ENCODE measurements around the gene SHROOM3. TPM values are rescaled to one million over a fixed set of nuclear protein-coding genes. Genes with fewer than 3 reads are reported as not detected.

SHROOM3 gene
- total RNA-seq, 4 donors from 2014 or later: 44.4 to 101 (median 88.5) TPM

GRCh38 chr4:76596713-76597112 is 161.7 kb downstream of the SHROOM3 start:
- Histone ChIP-seq H3K9me3 (no peaks in the 10 kb centered on the region), H3K4me3 (no peak overlapping the region), H3K4me1 (peaks cover 6 to 8% (median 8%) of the 10 kb centered on the region in 4 donors), H3K36me3 (no peaks in the 10 kb centered on the region), H3K27me3 (no peaks in the 10 kb centered on the region), H3K27ac (replicated peaks in 1 of 4) (no peak overlapping the region)
- no peak for TF ChIP-seq EP300 (IDR thresholded peaks at IDR 0.05)
- intact Hi-C loops (cut with DNase I): no loop called here
- DNase-seq (ENCODE audit: extremely low spot score): no peak
- 80% methylated on average over 5 of the region's 5 CpGs for WGBS

GRCh38 chr4:76597423-76597979 is 162.5 kb downstream of the SHROOM3 start:
- H3K4me1 ChIP-seq: peaks cover 9 to 15% (median 14%) of the 10 kb centered on the region in 4 donors
- H3K4me3 ChIP-seq: no peak overlapping the region
- 59% methylated on average over 5 of the region's 5 CpGs for WGBS
- DNase-seq (ENCODE audit: extremely low spot score): no peak
- no peaks in the 10 kb centered on the region for H3K27me3 ChIP-seq
- H3K27ac ChIP-seq (replicated peaks in 1 of 4): no peak overlapping the region
- intact Hi-C loops (cut with DNase I): no loop called here
- H3K9me3 ChIP-seq: no peaks in the 10 kb centered on the region
- TF ChIP-seq POLR2AphosphoS5 (IDR thresholded peaks at IDR 0.05): no peak
- TF ChIP-seq CTCF (IDR thresholded peaks at IDR 0.05): no peak
- TF ChIP-seq EP300 (IDR thresholded peaks at IDR 0.05): no peak
- no peak for TF ChIP-seq POLR2A (IDR thresholded peaks at IDR 0.05; ENCODE audit: low read depth)
- H3K36me3 ChIP-seq: no peaks in the 10 kb centered on the region

- intact Hi-C loops (cut with DNase I): no loop called here
Measured at GRCh38 chr4:76600447-76600846, 165.4 kb downstream of the SHROOM3 start.

GRCh38 chr4:76601791-76602190 is 166.8 kb downstream of the SHROOM3 start:
- Histone ChIP-seq H3K27me3 (no peaks in the 10 kb centered on the region), H3K9me3 (no peaks in the 10 kb centered on the region), H3K4me3 (no peak overlapping the region), H3K4me1 (peaks cover 11 to 30% (median 23%) of the 10 kb centered on the region in 4 donors), H3K36me3 (no peaks in the 10 kb centered on the region), H3K27ac (replicated peaks in 1 of 4) (peak overlapping the region; percentile 10 to 58 (median 50))
- peak; percentile 88 for DNase-seq (ENCODE audit: extremely low spot score)
- no peak for TF ChIP-seq POLR2A (IDR thresholded peaks at IDR 0.05; ENCODE audit: low read depth)
- TF ChIP-seq POLR2AphosphoS5 (IDR thresholded peaks at IDR 0.05): peak in 1 of 2 donors; percentile 25
- TF ChIP-seq CTCF (IDR thresholded peaks at IDR 0.05): no peak
- no peak for TF ChIP-seq EP300 (IDR thresholded peaks at IDR 0.05)
- intact Hi-C loops (cut with DNase I): no loop called here
- WGBS: 55% methylated on average over 4 of the region's 4 CpGs

More at GRCh38 chr4:76600447-76600846, 165.4 kb downstream of the SHROOM3 start:
- Histone ChIP-seq H3K4me3 (no peak overlapping the region), H3K27me3 (no peaks in the 10 kb centered on the region), H3K36me3 (no peaks in the 10 kb centered on the region), H3K9me3 (no peaks in the 10 kb centered on the region), H3K27ac (replicated peaks in 1 of 4) (no peak overlapping the region), H3K4me1 (peaks cover 11 to 21% (median 18%) of the 10 kb centered on the region in 4 donors)
- TF ChIP-seq POLR2A (IDR thresholded peaks at IDR 0.05; ENCODE audit: low read depth) (no peak), POLR2AphosphoS5 (IDR thresholded peaks at IDR 0.05) (no peak), EP300 (IDR thresholded peaks at IDR 0.05) (no peak), CTCF (IDR thresholded peaks at IDR 0.05) (no peak)
- 85% methylated on average over 2 of the region's 2 CpGs for WGBS
- no peak for DNase-seq (ENCODE audit: extremely low spot score)

- intact Hi-C loops (cut with DNase I): loop anchor here (5.0 kb wide), 1 partner anchor 88 kb away; no protein-coding TSS in a partner anchor
Measured at GRCh38 chr4:76605099-76605563, 170.1 kb downstream of the SHROOM3 start.

More at GRCh38 chr4:76605099-76605563, 170.1 kb downstream of the SHROOM3 start:
- Histone ChIP-seq H3K4me1 (peaks cover 11 to 48% (median 46%) of the 10 kb centered on the region in 4 donors), H3K27ac (replicated peaks in 1 of 4) (no peak overlapping the region), H3K27me3 (no peaks in the 10 kb centered on the region), H3K36me3 (no peaks in the 10 kb centered on the region), H3K9me3 (no peaks in the 10 kb centered on the region), H3K4me3 (no peak overlapping the region)
- TF ChIP-seq POLR2AphosphoS5 (IDR thresholded peaks at IDR 0.05): no peak
- TF ChIP-seq CTCF (IDR thresholded peaks at IDR 0.05): no peak
- TF ChIP-seq POLR2A (IDR thresholded peaks at IDR 0.05; ENCODE audit: low read depth): no peak
- DNase-seq (ENCODE audit: extremely low spot score): peak; percentile 60
- WGBS: 84% methylated on average over 6 of the region's 6 CpGs

Data from esophagus muscularis mucosa (tissue), 4 donors.